ENCODE measurements around the gene SMC4.

DNA sequence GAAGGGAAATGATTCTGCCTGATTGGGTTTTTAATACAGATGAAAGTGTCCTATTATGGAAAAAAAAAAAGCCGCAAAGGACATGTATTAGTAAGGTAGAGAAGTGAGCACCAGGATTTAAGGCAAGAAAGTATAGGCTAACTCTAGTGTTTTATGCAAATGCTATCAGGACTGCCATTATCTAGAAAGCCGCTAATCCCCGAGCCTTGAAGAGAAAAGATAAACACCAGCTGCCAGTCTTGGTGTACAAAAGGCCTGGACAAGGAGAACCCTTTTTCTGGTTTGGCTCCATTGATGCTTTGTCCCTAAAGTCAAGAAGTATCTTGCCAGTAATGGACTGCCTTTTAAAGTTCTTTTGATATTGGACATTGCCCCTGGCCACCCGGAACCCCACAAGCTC lies 58.7 kb downstream of the SMC4 start:
- TF ChIP-seq, protein P1, sequence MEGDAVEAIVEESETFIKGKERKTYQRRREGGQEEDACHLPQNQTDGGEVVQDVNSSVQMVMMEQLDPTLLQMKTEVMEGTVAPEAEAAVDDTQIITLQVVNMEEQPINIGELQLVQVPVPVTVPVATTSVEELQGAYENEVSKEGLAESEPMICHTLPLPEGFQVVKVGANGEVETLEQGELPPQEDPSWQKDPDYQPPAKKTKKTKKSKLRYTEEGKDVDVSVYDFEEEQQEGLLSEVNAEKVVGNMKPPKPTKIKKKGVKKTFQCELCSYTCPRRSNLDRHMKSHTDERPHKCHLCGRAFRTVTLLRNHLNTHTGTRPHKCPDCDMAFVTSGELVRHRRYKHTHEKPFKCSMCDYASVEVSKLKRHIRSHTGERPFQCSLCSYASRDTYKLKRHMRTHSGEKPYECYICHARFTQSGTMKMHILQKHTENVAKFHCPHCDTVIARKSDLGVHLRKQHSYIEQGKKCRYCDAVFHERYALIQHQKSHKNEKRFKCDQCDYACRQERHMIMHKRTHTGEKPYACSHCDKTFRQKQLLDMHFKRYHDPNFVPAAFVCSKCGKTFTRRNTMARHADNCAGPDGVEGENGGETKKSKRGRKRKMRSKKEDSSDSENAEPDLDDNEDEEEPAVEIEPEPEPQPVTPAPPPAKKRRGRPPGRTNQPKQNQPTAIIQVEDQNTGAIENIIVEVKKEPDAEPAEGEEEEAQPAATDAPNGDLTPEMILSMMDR (IDR thresholded peaks at IDR 0.05) = no peak
- TF ChIP-seq POLR2A (IDR thresholded peaks at IDR 0.05) = no peak

Data from Peyer's patch (tissue), 4 donors.